CD14-positive monocyte (primary cell): ENCODE results near the gene RAPGEF1. TPM values are rescaled to one million over a fixed set of nuclear protein-coding genes. Genes with fewer than 3 reads are reported as not detected.
A peak's percentile ranks its signal among the peaks of the same experiment; 100 is the strongest.

Experiments
- DNase-seq, 3 donors: peaks; one replicate each; pipeline ENCODE4 v3.0.0-alpha.2; 2011 to 2022
- H2AFZ ChIP-seq: 2 replicates; pipeline ENCODE4 v1.6.0; 2012; ENCODE audit warnings: mild to moderate bottlenecking, low read depth, low read length, inconsistent platforms; ENCODE audit not compliant: insufficient read depth, poor library complexity, severe bottlenecking
- H3K27ac ChIP-seq, 2 donors: 1 replicate in 1 of 2; 2 replicates in 1 of 2; pipeline ENCODE4 v1.5.1; 2012 to 2013; ENCODE audit warnings: low read length in 2 of 2, control low read depth in 1 of 2, inconsistent platforms in 1 of 2, low read depth in 1 of 2, mild to moderate bottlenecking in 1 of 2
- H3K27me3 ChIP-seq, 2 donors: one replicate each; pipeline versions ENCODE4 v1.6.0 to v1.6.1; 2011 to 2013; ENCODE audit warnings: low read length in 2 of 2; ENCODE audit not compliant: control insufficient read depth in 2 of 2, insufficient read depth in 2 of 2
- H3K36me3 ChIP-seq, 2 donors: replicated peaks in 1 of 2; 1 replicate in 1 of 2; 2 replicates in 1 of 2; pipeline versions ENCODE4 v1.5.1 to v1.6.1; 2012 to 2013; ENCODE audit warnings: low read length in 2 of 2, control low read depth in 1 of 2, inconsistent platforms in 1 of 2, mild to moderate bottlenecking in 1 of 2; ENCODE audit not compliant: insufficient read depth in 2 of 2, control insufficient read depth in 1 of 2
- H3K4me1 ChIP-seq, 2 donors: 1 replicate in 1 of 2; 2 replicates in 1 of 2; pipeline versions ENCODE4 v1.5.1 to v1.6.1; 2012 to 2013; ENCODE audit warnings: low read length in 2 of 2, control low read depth in 1 of 2, inconsistent platforms in 1 of 2, mild to moderate bottlenecking in 1 of 2, moderate library complexity in 1 of 2; ENCODE audit not compliant: insufficient read depth in 2 of 2, control insufficient read depth in 1 of 2
- H3K4me2 ChIP-seq: replicated peaks from 2 replicates; pipeline ENCODE3; 2012; ENCODE audit warnings: low read length, moderate library complexity, mild to moderate bottlenecking; ENCODE audit not compliant: poor library complexity, severe bottlenecking; ENCODE audit errors: extremely low read depth
- H3K4me3 ChIP-seq, 3 experiments: fragments of 200-600 bp in 1 of 3; sonication (generic) in 1 of 3; replicated peaks in 1 of 3; 1 replicate in 2 of 3; 2 replicates in 1 of 3; pipeline ENCODE4 v1.5.1; 2011 to 2013; ENCODE audit warnings: low read length in 3 of 3, mild to moderate bottlenecking in 3 of 3, control low read depth in 2 of 3, low read depth in 2 of 3, inconsistent platforms in 1 of 3, moderate library complexity in 1 of 3
- H3K79me2 ChIP-seq: 2 replicates; pipeline ENCODE4 v1.6.0; 2012; ENCODE audit warnings: mild to moderate bottlenecking, control low read depth, inconsistent platforms, low read length, moderate library complexity; ENCODE audit not compliant: insufficient read depth
- H3K9ac ChIP-seq: 2 replicates; pipeline ENCODE4 v1.6.0; 2017; ENCODE audit warnings: low read length, mild to moderate bottlenecking; ENCODE audit not compliant: insufficient read depth, poor library complexity, severe bottlenecking
- H3K9me3 ChIP-seq, 2 donors: replicated peaks in 1 of 2; 1 replicate in 1 of 2; 2 replicates in 1 of 2; pipeline versions ENCODE4 v1.5.1 to v1.6.1; 2012 to 2013; ENCODE audit warnings: low read length in 2 of 2, control low read depth in 1 of 2; ENCODE audit not compliant: control insufficient read depth in 1 of 2, insufficient read depth in 1 of 2
- H4K20me1 ChIP-seq: 2 replicates; pipeline ENCODE4 v1.6.0; 2012; ENCODE audit warnings: mild to moderate bottlenecking, low read length, control low read depth, moderate library complexity; ENCODE audit not compliant: insufficient read depth
- H3K27ac Mint-ChIP-seq, 7 donors: one replicate each; pipeline ENCODE4 v1.8.0; 2020; ENCODE audit warnings: mild to moderate bottlenecking in 7 of 7, mixed read lengths in 7 of 7, moderate library complexity in 6 of 7, inconsistent platforms in 2 of 7
- H3K27me3 Mint-ChIP-seq, 3 donors: one replicate each; pipeline ENCODE4 v1.8.0; 2021 to 2022; ENCODE audit warnings: low read depth in 3 of 3, mild to moderate bottlenecking in 3 of 3, mixed read lengths in 3 of 3, moderate library complexity in 3 of 3, inconsistent platforms in 1 of 3
- H3K36me3 Mint-ChIP-seq, 2 donors: one replicate each; pipeline ENCODE4 v1.8.0; 2020; ENCODE audit warnings: mixed read lengths in 2 of 2, inconsistent platforms in 1 of 2, mild to moderate bottlenecking in 1 of 2
- H3K4me1 Mint-ChIP-seq: one replicate; pipeline ENCODE4 v1.8.0; 2020; ENCODE audit warnings: mild to moderate bottlenecking, mixed read lengths
- H3K4me3 Mint-ChIP-seq, 2 donors: one replicate each; pipeline ENCODE4 v1.8.0; 2020; ENCODE audit warnings: mild to moderate bottlenecking in 2 of 2, mixed read lengths in 2 of 2, moderate library complexity in 1 of 2
- H3K9me3 Mint-ChIP-seq, 7 donors: one replicate each; pipeline ENCODE4 v1.8.0; 2020 to 2022; ENCODE audit warnings: mixed read lengths in 7 of 7, mild to moderate bottlenecking in 6 of 7, moderate library complexity in 6 of 7, inconsistent platforms in 2 of 7
- CTCF ChIP-seq: fragments of 200-600 bp; IDR thresholded peaks from one replicate; pipeline ENCODE4 v1.8.0; 2022; ENCODE audit warnings: antibody characterized with exemption, mild to moderate bottlenecking
- WGBS: methylation state at CpG from one replicate; pipeline ENCODE4 v1.1.5; 2013; ENCODE audit warnings: missing lambda C conversion rate; ENCODE audit not compliant: insufficient coverage; 5-methylcytosine and 5-hydroxymethylcytosine counted together
- intact Hi-C, 2 donors: fragments of 100-400 bp; cut with micrococcal nuclease; formaldehyde crosslinking; loops; one replicate each; pipeline versions ENCODE4 v1.15.0 to v1.15.1; 2023
- polyA plus RNA-seq, 3 donors: library from polyadenylated mRNA; depleted of rRNA in 1 of 3; unstranded in 2 of 3; stranded (reverse) in 1 of 3; fragments of 300-500 nt in 2 of 3; fragments of >200 nt in 1 of 3; fragmentation: Illumina TruSeq in 2 of 3; gene quantifications; 1 replicate in 2 of 3; 2 replicates in 1 of 3; pipeline ENCODE4 v1.2.3, GENCODE V29; 2012 to 2021

RAPGEF1 gene
- polyA plus RNA-seq, 3 donors: 1.7 to 71.7 (median 3.0) TPM

GRCh38 chr9:131601683-131602181 lies 138.1 kb downstream of the RAPGEF1 start:
- Histone ChIP-seq H3K4me2 (no peak overlapping the region), H3K27ac (peak overlapping the region in 1 of 2 donors; percentile 74), H2AFZ (no peak overlapping the region), H3K36me3 (peaks cover 53 to 79% of the 10 kb centered on the region in 2 donors), H3K9me3 (no peaks in the 10 kb centered on the region), H3K9ac (no peak overlapping the region), H3K4me3 (no peak overlapping the region), H4K20me1 (peaks cover 31% of the 10 kb centered on the region), H3K4me1 (peaks cover 43 to 54% of the 10 kb centered on the region in 2 donors), H3K27me3 (no peaks in the 10 kb centered on the region), H3K79me2 (peaks cover 6% of the 10 kb centered on the region)
- WGBS: 80% methylated on average over 4 of the region's 14 CpGs
- Mint-ChIP-seq H3K4me1 (peaks cover 49% of the 10 kb centered on the region), H3K27me3 (peaks cover 0 to 1% (median 0%) of the 10 kb centered on the region in 3 donors), H3K9me3 (no peaks in the 10 kb centered on the region), H3K4me3 (no peak overlapping the region), H3K36me3 (peaks cover 89% of the 10 kb centered on the region in 2 donors), H3K27ac (peak overlapping the region in 1 of 7 donors; percentile 55)
- no peak for DNase-seq
- intact Hi-C loops: no loop called here
- no peak for TF ChIP-seq CTCF

- H3K9me3 Mint-ChIP-seq: no peaks in the 10 kb centered on the region
- Histone ChIP-seq H3K4me3 (peak overlapping the region in 1 of 3 experiments; percentile 48), H3K27ac (peak overlapping the region; percentile 78 to 93), H3K36me3 (peaks cover 55 to 79% of the 10 kb centered on the region in 2 donors), H3K9me3 (no peaks in the 10 kb centered on the region), H3K4me2 (peak overlapping the region; percentile 56), H2AFZ (peak overlapping the region; percentile 16), H3K9ac (peak overlapping the region; percentile 50), H3K79me2 (peaks cover 7% of the 10 kb centered on the region), H3K27me3 (no peaks in the 10 kb centered on the region), H3K4me1 (peaks cover 56 to 74% of the 10 kb centered on the region in 2 donors), H4K20me1 (peaks cover 22% of the 10 kb centered on the region)
- H3K4me1 Mint-ChIP-seq: peaks cover 63% of the 10 kb centered on the region
- intact Hi-C loops: loop anchor here in 1 of 2 donors (2.0 to 5.0 kb wide), 2 partner anchors 25 to 49 kb away; no protein-coding TSS in a partner anchor
- H3K27me3 Mint-ChIP-seq: peaks cover 0 to 2% (median 1%) of the 10 kb centered on the region in 3 donors
- 4% methylated on average over 16 of the region's 17 CpGs for WGBS
- peak; percentile 94 for DNase-seq
- peak overlapping the region; percentile 51 to 55 for H3K4me3 Mint-ChIP-seq
- H3K36me3 Mint-ChIP-seq: peaks cover 82 to 90% of the 10 kb centered on the region in 2 donors
- peak overlapping the region; percentile 89 to 97 (median 94) for H3K27ac Mint-ChIP-seq
- TF ChIP-seq CTCF: no peak
Measured at GRCh38 chr9:131598121-131598520, 141.8 kb downstream of the RAPGEF1 start.
